Activated naive CD4-positive, alpha-beta T cell treated with anti-CD3 and anti-CD28 coated beads for 36 hours (primary cell): Measurements from ENCODE around the gene UNC13A. TPM values are rescaled to one million over a fixed set of nuclear protein-coding genes. Genes with fewer than 3 reads are reported as not detected.

Experiments
- CTCF ChIA-PET: fragments of 350-600 bp; sonication (Branson Sonifier 250); formaldehyde crosslinking; loops from one replicate; lab custom pipeline; 2021; ENCODE audit warnings: antibody characterized with exemption; lab: Charles Lee
- DNase-seq: peaks from one replicate; pipeline ENCODE4 v3.0.0-alpha.2; 2020
- H3K27ac Mint-ChIP-seq: one replicate; pipeline ENCODE4 v1.8.0; 2021; ENCODE audit warnings: mild to moderate bottlenecking, mixed read lengths
- H3K27me3 Mint-ChIP-seq: one replicate; pipeline ENCODE4 v1.8.0; 2021; ENCODE audit warnings: low read depth, mixed read lengths
- H3K36me3 Mint-ChIP-seq: one replicate; pipeline ENCODE4 v1.8.0; 2021; ENCODE audit warnings: low read depth, mixed read lengths
- H3K4me1 Mint-ChIP-seq: one replicate; pipeline ENCODE4 v1.8.0; 2021; ENCODE audit warnings: low read depth, mixed read lengths
- H3K4me3 Mint-ChIP-seq: one replicate; pipeline ENCODE4 v1.8.0; 2021; ENCODE audit warnings: mild to moderate bottlenecking, moderate library complexity, mixed read lengths
- H3K9me3 Mint-ChIP-seq: one replicate; pipeline ENCODE4 v1.8.0; 2021; ENCODE audit warnings: mixed read lengths
- intact Hi-C: fragments of 100-400 bp; cut with micrococcal nuclease; formaldehyde crosslinking; loops from one replicate; pipeline ENCODE4 v1.15.1; 2023
- total RNA-seq, 2 experiments: library from RNA; stranded (reverse); gene quantifications; one replicate each; pipeline ENCODE4 v1.2.3, GENCODE V29; 2021

UNC13A gene
- total RNA-seq, 2 experiments from 2014 or later = 0.12 TPM; not detected in 1

DNA sequence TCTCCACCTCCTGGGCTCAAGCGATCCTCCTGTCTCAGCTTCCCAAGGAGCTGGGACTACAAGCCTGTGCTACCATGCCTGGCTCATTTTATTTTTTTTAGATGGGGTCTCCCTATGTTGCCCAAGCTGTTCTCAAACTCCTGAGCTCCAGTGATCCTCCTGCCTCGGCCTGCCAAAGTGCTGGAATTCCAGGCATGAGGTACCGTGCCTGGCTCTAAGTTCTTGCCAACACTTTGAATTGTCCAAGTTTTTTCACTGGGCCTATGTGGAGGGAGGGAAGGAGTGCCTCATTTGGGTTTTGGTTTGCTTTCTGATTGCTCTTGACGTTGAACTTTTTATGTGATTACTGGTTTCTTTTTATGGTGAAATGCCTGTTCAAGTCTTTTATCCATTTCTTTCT is 4.4 kb upstream of the UNC13A start:
- intact Hi-C loops = no loop called here
- Mint-ChIP-seq H3K27ac (no peak overlapping the region), H3K4me1 (peaks cover 6% of the 10 kb centered on the region), H3K4me3 (no peak overlapping the region), H3K9me3 (no peaks in the 10 kb centered on the region), H3K27me3 (peaks cover 30% of the 10 kb centered on the region), H3K36me3 (no peaks in the 10 kb centered on the region)
- DNase-seq = no peak
- CTCF ChIA-PET = interaction anchor here (0.6 to 1.6 kb wide), 5 partner anchors 11 to 224 kb away, joined by 3 to 8 read pairs (median 3); no protein-coding TSS in a partner anchor

GRCh38 chr19:17688853-17689595 is 870 bp upstream of the UNC13A start:
- Mint-ChIP-seq H3K9me3 (no peaks in the 10 kb centered on the region), H3K4me3 (no peak overlapping the region), H3K4me1 (peaks cover 15% of the 10 kb centered on the region), H3K36me3 (no peaks in the 10 kb centered on the region), H3K27ac (no peak overlapping the region), H3K27me3 (peaks cover 49% of the 10 kb centered on the region)
- intact Hi-C loops = no loop called here
- CTCF ChIA-PET = interaction anchor here (0.6 to 1.0 kb wide), 2 partner anchors 86 to 136 kb away, joined by 3 read pairs; no protein-coding TSS in a partner anchor
- no peak for DNase-seq

DNA sequence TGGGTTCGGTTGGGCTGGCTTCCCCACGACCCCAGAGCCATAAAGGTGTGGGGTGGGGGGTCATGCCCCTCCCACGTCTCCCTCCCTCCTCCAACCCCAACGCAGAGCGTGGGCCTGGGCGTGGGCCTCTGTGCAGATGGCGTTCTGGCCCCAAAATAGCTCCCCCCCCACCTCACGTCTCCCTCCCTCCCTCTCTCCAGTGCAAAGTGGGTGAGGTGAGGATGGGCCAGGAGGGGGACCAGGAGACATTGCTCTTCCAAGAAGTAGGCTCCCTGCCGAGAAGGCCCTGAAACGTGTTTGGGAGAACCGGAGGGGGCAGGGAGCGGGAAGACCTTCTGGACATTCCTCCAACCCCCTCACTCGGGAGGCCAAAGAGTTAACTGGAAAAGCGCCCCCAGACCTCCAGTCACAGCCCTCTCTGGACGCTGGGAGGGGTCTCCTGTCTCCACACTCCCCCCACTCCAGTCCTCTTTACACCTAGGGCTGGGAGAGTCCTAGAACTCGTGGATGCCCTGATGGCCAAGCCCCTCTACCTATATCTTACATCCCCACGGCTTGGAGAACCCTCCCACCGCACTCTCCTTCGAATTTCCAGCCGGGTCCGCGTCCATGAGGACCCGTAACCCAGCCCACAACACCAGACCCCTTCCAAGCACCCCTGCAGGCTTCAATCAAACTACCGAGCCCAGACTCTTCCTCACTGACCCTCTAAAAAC is 855 bp downstream of the UNC13A start:
- Mint-ChIP-seq H3K27ac (no peak overlapping the region), H3K4me3 (no peak overlapping the region), H3K9me3 (no peaks in the 10 kb centered on the region), H3K36me3 (no peaks in the 10 kb centered on the region), H3K27me3 (peaks cover 58% of the 10 kb centered on the region), H3K4me1 (peaks cover 15% of the 10 kb centered on the region)
- DNase-seq = no peak
- CTCF ChIA-PET = interaction anchor here (0.6 kb wide), 1 partner anchor 96 kb away, joined by 3 read pairs; no protein-coding TSS in a partner anchor
- intact Hi-C loops = no loop called here

GRCh38 chr19:17686592-17687024 is 1.5 kb downstream of the UNC13A start:
- H3K36me3 Mint-ChIP-seq = no peaks in the 10 kb centered on the region
- H3K4me3 Mint-ChIP-seq = no peak overlapping the region
- no peak for DNase-seq
- CTCF ChIA-PET = no interaction called here
- H3K27ac Mint-ChIP-seq = no peak overlapping the region
- intact Hi-C loops = no loop called here
- H3K27me3 Mint-ChIP-seq = peaks cover 58% of the 10 kb centered on the region
- H3K4me1 Mint-ChIP-seq = peaks cover 15% of the 10 kb centered on the region
- H3K9me3 Mint-ChIP-seq = no peaks in the 10 kb centered on the region

GRCh38 chr19:17686023-17686521 is 2.1 kb downstream of the UNC13A start:
- intact Hi-C loops = no loop called here

DNA sequence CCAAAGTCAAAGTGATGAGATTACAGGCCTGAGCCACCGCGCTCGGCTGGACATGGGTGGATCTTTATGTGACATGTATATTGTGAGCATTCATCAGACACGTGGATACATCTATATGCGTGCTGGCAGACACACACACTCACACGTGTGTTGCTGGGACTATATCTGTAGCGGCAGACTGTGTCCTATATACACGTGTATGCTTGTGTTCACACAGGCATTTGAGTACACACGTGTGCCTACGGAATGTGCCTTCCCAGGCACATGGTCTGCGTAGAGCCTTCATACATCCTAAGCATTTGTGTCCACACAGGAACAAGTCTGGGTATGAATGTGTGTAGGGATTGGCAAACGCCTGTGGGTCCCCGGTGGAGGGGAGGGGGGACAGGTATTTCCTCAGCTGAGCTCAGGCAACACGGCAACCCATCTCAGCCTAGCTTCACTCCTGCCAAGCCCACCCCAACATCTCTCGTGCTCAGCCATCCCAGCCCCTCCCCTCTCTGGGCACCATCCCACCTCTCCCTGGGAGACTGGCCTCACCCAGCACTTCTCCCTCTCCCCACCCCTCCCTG is 2.6 kb downstream of the UNC13A start:
- H3K4me1 Mint-ChIP-seq = peaks cover 15% of the 10 kb centered on the region
- no peak for DNase-seq
- no peak overlapping the region for H3K4me3 Mint-ChIP-seq
- intact Hi-C loops = no loop called here
- no peaks in the 10 kb centered on the region for H3K9me3 Mint-ChIP-seq
- H3K36me3 Mint-ChIP-seq = no peaks in the 10 kb centered on the region
- CTCF ChIA-PET = no interaction called here
- peaks cover 64% of the 10 kb centered on the region for H3K27me3 Mint-ChIP-seq
- H3K27ac Mint-ChIP-seq = no peak overlapping the region

More at GRCh38 chr19:17686023-17686521, 2.1 kb downstream of the UNC13A start:
- Mint-ChIP-seq H3K4me3 (no peak overlapping the region), H3K9me3 (no peaks in the 10 kb centered on the region), H3K4me1 (peaks cover 15% of the 10 kb centered on the region), H3K27ac (no peak overlapping the region), H3K27me3 (peaks cover 62% of the 10 kb centered on the region), H3K36me3 (no peaks in the 10 kb centered on the region)
- DNase-seq = no peak
- CTCF ChIA-PET = no interaction called here

GRCh38 chr19:17684256-17684655 is 3.9 kb downstream of the UNC13A start:
- intact Hi-C loops = no loop called here
- CTCF ChIA-PET = no interaction called here
- no peaks in the 10 kb centered on the region for H3K36me3 Mint-ChIP-seq

GRCh38 chr19:17683078-17683477 is 5.1 kb downstream of the UNC13A start:
- CTCF ChIA-PET = no interaction called here
- no peaks in the 10 kb centered on the region for H3K36me3 Mint-ChIP-seq
- H3K27ac Mint-ChIP-seq = no peak overlapping the region
- H3K4me3 Mint-ChIP-seq = no peak overlapping the region
- no peaks in the 10 kb centered on the region for H3K9me3 Mint-ChIP-seq
- peaks cover 13% of the 10 kb centered on the region for H3K4me1 Mint-ChIP-seq
- DNase-seq = no peak
- intact Hi-C loops = no loop called here
- H3K27me3 Mint-ChIP-seq = peaks cover 75% of the 10 kb centered on the region

More at GRCh38 chr19:17684256-17684655, 3.9 kb downstream of the UNC13A start:
- Mint-ChIP-seq H3K27ac (no peak overlapping the region), H3K27me3 (peaks cover 75% of the 10 kb centered on the region), H3K4me1 (peaks cover 17% of the 10 kb centered on the region), H3K9me3 (no peaks in the 10 kb centered on the region), H3K4me3 (no peak overlapping the region)
- no peak for DNase-seq

GRCh38 chr19:17682273-17682672 is 5.9 kb downstream of the UNC13A start:
- H3K27ac Mint-ChIP-seq = no peak overlapping the region
- CTCF ChIA-PET = no interaction called here
- intact Hi-C loops = no loop called here
- DNase-seq = no peak
- H3K9me3 Mint-ChIP-seq = no peaks in the 10 kb centered on the region
- H3K36me3 Mint-ChIP-seq = no peaks in the 10 kb centered on the region
- H3K4me3 Mint-ChIP-seq = no peak overlapping the region
- H3K4me1 Mint-ChIP-seq = peaks cover 8% of the 10 kb centered on the region
- peaks cover 75% of the 10 kb centered on the region for H3K27me3 Mint-ChIP-seq

DNA sequence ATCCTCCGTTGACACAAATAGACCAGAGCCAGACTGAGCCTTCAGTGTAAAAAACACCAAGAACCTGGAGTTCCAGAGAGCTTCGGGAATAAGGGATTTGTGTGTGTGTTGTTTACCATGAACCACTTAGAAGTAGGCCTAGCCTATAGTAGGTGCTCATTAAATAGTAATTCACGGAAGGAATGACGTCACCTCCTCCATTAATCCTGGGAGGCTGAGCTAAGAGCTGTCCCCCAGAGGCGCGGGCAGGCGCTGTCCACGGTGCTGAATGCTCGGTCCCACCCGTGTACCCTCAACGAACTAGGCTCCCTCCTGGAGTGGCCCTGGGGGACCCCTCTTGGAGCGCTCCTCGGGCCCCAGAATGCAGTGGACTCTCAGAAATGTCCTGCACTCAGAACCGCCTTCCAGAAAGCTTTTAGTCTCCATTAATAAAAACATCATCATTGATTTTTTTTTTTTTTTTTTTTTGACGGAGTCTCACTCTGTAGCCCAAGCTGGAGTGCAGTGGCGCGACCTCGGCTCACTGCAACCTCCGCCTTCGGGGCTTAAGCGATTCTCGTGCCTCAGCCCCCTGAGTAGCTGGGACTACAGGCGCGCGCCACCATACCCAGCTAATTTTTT is 6.5 kb downstream of the UNC13A start:
- Mint-ChIP-seq H3K27me3 (peaks cover 75% of the 10 kb centered on the region), H3K9me3 (no peaks in the 10 kb centered on the region), H3K27ac (no peak overlapping the region), H3K36me3 (no peaks in the 10 kb centered on the region), H3K4me3 (no peak overlapping the region), H3K4me1 (peaks cover 5% of the 10 kb centered on the region)
- intact Hi-C loops = no loop called here
- CTCF ChIA-PET = interaction anchor here (0.5 to 0.6 kb wide), 2 partner anchors 11 to 89 kb away, joined by 3 to 4 read pairs; no protein-coding TSS in a partner anchor
- peak; percentile 43 for DNase-seq

- Mint-ChIP-seq H3K27ac (no peak overlapping the region), H3K36me3 (no peaks in the 10 kb centered on the region), H3K9me3 (no peaks in the 10 kb centered on the region), H3K4me3 (no peak overlapping the region), H3K27me3 (peaks cover 68% of the 10 kb centered on the region), H3K4me1 (peaks cover 2% of the 10 kb centered on the region)
- intact Hi-C loops = no loop called here
- peak; percentile 66 for DNase-seq
- CTCF ChIA-PET = no interaction called here
Measured at GRCh38 chr19:17680230-17680722, 7.9 kb downstream of the UNC13A start.
